Ovary (tissue), 9 donors: ENCODE data around the gene NELL1. TPM values are rescaled to one million over a fixed set of nuclear protein-coding genes. Genes with fewer than 3 reads are reported as not detected.

Experiments used
- DNase-seq, 5 donors: peaks; one replicate each; pipeline ENCODE4 v3.0.0-alpha.2; 2019 to 2020
- H3K27ac ChIP-seq, 2 donors: fragments of 200-600 bp; one replicate each; pipeline versions ENCODE4 v1.5.1 to v1.8.0; 2019 to 2022
- H3K27me3 ChIP-seq: fragments of 200-600 bp; one replicate; pipeline ENCODE4 v1.8.0; 2022
- H3K36me3 ChIP-seq: fragments of 200-600 bp; sonication (generic); one replicate; pipeline ENCODE4 v1.5.1; 2019
- H3K4me1 ChIP-seq: one replicate; pipeline ENCODE4 v1.8.1; 2013; ENCODE audit warnings: mild to moderate bottlenecking, moderate library complexity; ENCODE audit not compliant: insufficient read depth
- H3K4me3 ChIP-seq: fragments of 200-600 bp; sonication (generic); one replicate; pipeline ENCODE4 v1.5.1; 2017
- H3K9me3 ChIP-seq, 2 donors: fragments of 200-600 bp in 1 of 2; sonication (generic) in 1 of 2; one replicate each; pipeline versions ENCODE4 v1.5.1 to v1.8.1; 2013 to 2019; ENCODE audit warnings: mild to moderate bottlenecking in 1 of 2, moderate library complexity in 1 of 2
- CTCF ChIP-seq, 3 donors: fragments of 450-650 bp in 2 of 3; fragments of 200-600 bp in 1 of 3; IDR thresholded peaks; one replicate each; pipeline versions ENCODE4 v1.5.1 to v1.8.0; 2016 to 2022; ENCODE audit warnings: antibody characterized with exemption in 3 of 3, mild to moderate bottlenecking in 1 of 3
- EP300 ChIP-seq: sonication (generic); formaldehyde crosslinking; IDR thresholded peaks from one replicate; pipeline ENCODE4 v1.6.1; 2017; ENCODE audit warnings: antibody characterized with exemption
- POLR2A ChIP-seq: fragments of 450-650 bp; IDR thresholded peaks from one replicate; pipeline ENCODE4 v1.6.1; 2017; ENCODE audit warnings: antibody characterized with exemption, mild to moderate bottlenecking, moderate library complexity
- WGBS, 3 donors: extraction: QIAGEN DNeasy Blood & Tissue Kit in 1 of 3; methylation state at CpG; one replicate each; pipeline versions ENCODE4 v1.1.5 to v1.1.7; 2013 to 2017; 5-methylcytosine and 5-hydroxymethylcytosine counted together
- intact Hi-C, 4 donors: fragments of 100-400 bp; cut with DNase I; formaldehyde crosslinking; loops; one replicate each; pipeline versions ENCODE4 v1.11.0 to v1.15.1; 2022 to 2023
- polyA plus RNA-seq, 2 donors: library from polyadenylated mRNA; stranded (reverse); fragments of 200-250 nt in 1 of 2; fragments of 350-450 nt in 1 of 2; fragmentation: Illumina TruSeq in 1 of 2; extraction: RNeasy Lipid Tissue Mini Kit (QIAGEN cat#74804) in 1 of 2; gene quantifications; one replicate each; pipeline ENCODE4 v1.2.3, GENCODE V29; 2013 to 2014
- total RNA-seq, 7 donors: library from RNA; depleted of rRNA in 2 of 7; stranded (reverse); fragments of >200 nt in 2 of 7; fragmentation: NEBNext Ultra II Directional in 3 of 7; extraction: Animal tissue kit (Norgen Biotek cat#: 25700) in 3 of 7; gene quantifications; one replicate each; pipeline versions ENCODE4 v1.1.0 to v1.2.4, GENCODE V29; 2016 to 2023
- donor health status: DM: no; HTN: no; CAD: no; lungs with moderate emphysema.
- donor health status: DM: no; HTN: no; CAD: no.
- donor health status: Bipolar disorder and iron deficiency.
- donor health status: DM: yes; HTN: yes; CAD: no.
- donor health status: DM: no; HTN: no; CAD: no.
- donor health status: DM: yes; HTN: yes; CAD: no.

The NELL1 gene
- total and polyA plus RNA-seq, 9 donors, result 0.21 to 0.43 (median 0.36) TPM; not detected in 5

GRCh38 chr11:20980736-20981135 lies 311.4 kb downstream of the NELL1 start:
- Histone ChIP-seq H3K36me3 (no peaks in the 10 kb centered on the region), H3K9me3 (no peaks in the 10 kb centered on the region), H3K27ac (no peak overlapping the region), H3K4me1 (no peaks in the 10 kb centered on the region), H3K4me3 (no peak overlapping the region), H3K27me3 (no peaks in the 10 kb centered on the region)
- no peak for DNase-seq
- no peak for TF ChIP-seq EP300
- TF ChIP-seq CTCF (IDR thresholded peaks at IDR 0.05), result no peak
- TF ChIP-seq POLR2A, result no peak
- intact Hi-C loops, result no loop called here

- Histone ChIP-seq H3K4me3 (no peak overlapping the region), H3K27me3 (no peaks in the 10 kb centered on the region), H3K27ac (no peak overlapping the region), H3K9me3 (no peaks in the 10 kb centered on the region), H3K36me3 (no peaks in the 10 kb centered on the region), H3K4me1 (no peaks in the 10 kb centered on the region)
- 78 to 94% (median 93%) methylated on average over 1 of the region's 1 CpG for WGBS, 3 donors
- intact Hi-C loops, result no loop called here
- DNase-seq, result no peak
- no peak for TF ChIP-seq EP300
- TF ChIP-seq POLR2A, result no peak
- no peak for TF ChIP-seq CTCF (IDR thresholded peaks at IDR 0.05)
Measured at GRCh38 chr11:20990447-20990846, 321.1 kb downstream of the NELL1 start.

GRCh38 chr11:20991471-20991870 lies 322.1 kb downstream of the NELL1 start:
- TF ChIP-seq CTCF (IDR thresholded peaks at IDR 0.05) (no peak), EP300 (no peak), POLR2A (no peak)
- intact Hi-C loops, result no loop called here
- Histone ChIP-seq H3K9me3 (no peaks in the 10 kb centered on the region), H3K4me1 (no peaks in the 10 kb centered on the region), H3K27me3 (no peaks in the 10 kb centered on the region), H3K27ac (no peak overlapping the region), H3K36me3 (no peaks in the 10 kb centered on the region), H3K4me3 (no peak overlapping the region)
- WGBS, 3 donors, result 55 to 59% (median 57%) methylated on average over 6 of the region's 6 CpGs
- DNase-seq, result no peak

GRCh38 chr11:21007297-21007696 lies 337.9 kb downstream of the NELL1 start:
- no peaks in the 10 kb centered on the region for H3K36me3 ChIP-seq
- TF ChIP-seq POLR2A, result no peak
- TF ChIP-seq CTCF (IDR thresholded peaks at IDR 0.05), result no peak
- TF ChIP-seq EP300, result no peak
- intact Hi-C loops, result no loop called here
- H3K27ac ChIP-seq, result no peak overlapping the region
- no peak overlapping the region for H3K4me3 ChIP-seq
- WGBS, 3 donors, result 81 to 85% (median 81%) methylated on average over 3 of the region's 3 CpGs
- no peaks in the 10 kb centered on the region for H3K9me3 ChIP-seq
- no peak for DNase-seq
- no peaks in the 10 kb centered on the region for H3K4me1 ChIP-seq
- H3K27me3 ChIP-seq, result no peaks in the 10 kb centered on the region

GRCh38 chr11:21018248-21018647 lies 348.9 kb downstream of the NELL1 start:
- Histone ChIP-seq H3K27me3 (no peaks in the 10 kb centered on the region), H3K4me1 (no peaks in the 10 kb centered on the region), H3K9me3 (no peaks in the 10 kb centered on the region), H3K27ac (no peak overlapping the region), H3K4me3 (no peak overlapping the region), H3K36me3 (no peaks in the 10 kb centered on the region)
- WGBS, 3 donors, result 84 to 85% (median 84%) methylated on average over 3 of the region's 3 CpGs
- intact Hi-C loops, result no loop called here
- no peak for TF ChIP-seq POLR2A
- DNase-seq, result no peak
